Immature natural killer cell (primary cell): ENCODE measurements around the gene CHI3L1. TPM values are rescaled to one million over a fixed set of nuclear protein-coding genes. Genes with fewer than 3 reads are reported as not detected.

Experiments
- DNase-seq, 3 donors: peaks; one replicate each; pipeline ENCODE4 v3.0.0; 2022; ENCODE audit warnings: mixed read lengths in 1 of 3
- H3K27ac Mint-ChIP-seq, 6 donors: one replicate each; pipeline ENCODE4 v1.8.0; 2020; ENCODE audit warnings: mixed read lengths in 6 of 6, mild to moderate bottlenecking in 5 of 6, inconsistent platforms in 4 of 6, moderate library complexity in 3 of 6
- H3K27me3 Mint-ChIP-seq, 3 donors: one replicate each; pipeline ENCODE4 v1.8.0; 2020 to 2021; ENCODE audit warnings: low read depth in 3 of 3, mild to moderate bottlenecking in 3 of 3, mixed read lengths in 3 of 3, moderate library complexity in 3 of 3, inconsistent platforms in 1 of 3
- H3K36me3 Mint-ChIP-seq, 3 donors: one replicate each; pipeline ENCODE4 v1.8.0; 2020; ENCODE audit warnings: mixed read lengths in 3 of 3, inconsistent platforms in 2 of 3, mild to moderate bottlenecking in 2 of 3
- H3K4me1 Mint-ChIP-seq, 2 donors: one replicate each; pipeline ENCODE4 v1.8.0; 2020; ENCODE audit warnings: inconsistent platforms in 2 of 2, mild to moderate bottlenecking in 2 of 2, mixed read lengths in 2 of 2, moderate library complexity in 1 of 2
- H3K4me3 Mint-ChIP-seq, 5 donors: one replicate each; pipeline ENCODE4 v1.8.0; 2020; ENCODE audit warnings: mild to moderate bottlenecking in 5 of 5, mixed read lengths in 5 of 5, inconsistent platforms in 3 of 5, moderate library complexity in 3 of 5
- H3K9me3 Mint-ChIP-seq, 6 donors: one replicate each; pipeline ENCODE4 v1.8.0; 2020; ENCODE audit warnings: mild to moderate bottlenecking in 6 of 6, mixed read lengths in 6 of 6, inconsistent platforms in 4 of 6, moderate library complexity in 3 of 6
- polyA plus RNA-seq, 3 donors: library from polyadenylated mRNA; unstranded; fragments of 300-500 nt; fragmentation: Illumina TruSeq; gene quantifications; one replicate each; pipeline ENCODE4 v1.2.3, GENCODE V29; 2021

The CHI3L1 gene
- polyA plus RNA-seq, 3 donors from 2014 or later, result not detected

GRCh38 chr1:203143641-203144040 lies 42.9 kb downstream of the CHI3L1 start:
- no peak for DNase-seq
- no peaks in the 10 kb centered on the region for H3K27me3 Mint-ChIP-seq
- no peak overlapping the region for H3K27ac Mint-ChIP-seq
- H3K4me3 Mint-ChIP-seq, result no peak overlapping the region
- H3K9me3 Mint-ChIP-seq, result peaks cover 0 to 2% (median 0%) of the 10 kb centered on the region in 6 donors
- H3K4me1 Mint-ChIP-seq, result no peaks in the 10 kb centered on the region
- no peaks in the 10 kb centered on the region for H3K36me3 Mint-ChIP-seq

- H3K4me1 Mint-ChIP-seq, result no peaks in the 10 kb centered on the region
- no peak overlapping the region for H3K4me3 Mint-ChIP-seq
- H3K27me3 Mint-ChIP-seq, result no peaks in the 10 kb centered on the region
- peaks cover 0 to 2% (median 0%) of the 10 kb centered on the region in 6 donors for H3K9me3 Mint-ChIP-seq
- DNase-seq, result no peak
- H3K36me3 Mint-ChIP-seq, result no peaks in the 10 kb centered on the region
- no peak overlapping the region for H3K27ac Mint-ChIP-seq
Measured at GRCh38 chr1:203142684-203143408, 43.7 kb downstream of the CHI3L1 start.

- no peak overlapping the region for H3K27ac Mint-ChIP-seq
- no peaks in the 10 kb centered on the region for H3K27me3 Mint-ChIP-seq
- H3K4me3 Mint-ChIP-seq, result no peak overlapping the region
- H3K9me3 Mint-ChIP-seq, result peaks cover 0 to under 1% (median 0%) of the 10 kb centered on the region in 6 donors
- no peak for DNase-seq
- no peaks in the 10 kb centered on the region for H3K36me3 Mint-ChIP-seq
- H3K4me1 Mint-ChIP-seq, result no peaks in the 10 kb centered on the region
Measured at GRCh38 chr1:203142124-203142523, 44.4 kb downstream of the CHI3L1 start.

- Mint-ChIP-seq H3K9me3 (no peaks in the 10 kb centered on the region), H3K27me3 (peaks cover 0 to 3% (median 0%) of the 10 kb centered on the region in 3 donors), H3K4me3 (no peak overlapping the region), H3K27ac (no peak overlapping the region), H3K4me1 (peaks cover 3 to 6% of the 10 kb centered on the region in 2 donors), H3K36me3 (no peaks in the 10 kb centered on the region)
- DNase-seq, result no peak
Measured at GRCh38 chr1:203140743-203141520, 45.6 kb downstream of the CHI3L1 start.

GRCh38 chr1:203139976-203140475 lies 46.5 kb downstream of the CHI3L1 start:
- Mint-ChIP-seq H3K9me3 (no peaks in the 10 kb centered on the region), H3K4me1 (peaks cover 5 to 10% of the 10 kb centered on the region in 2 donors), H3K36me3 (no peaks in the 10 kb centered on the region), H3K27me3 (peaks cover 0 to 3% (median 0%) of the 10 kb centered on the region in 3 donors), H3K27ac (no peak overlapping the region), H3K4me3 (no peak overlapping the region)
- DNase-seq, result no peak

GRCh38 chr1:203138066-203138465 lies 48.4 kb downstream of the CHI3L1 start:
- H3K4me1 Mint-ChIP-seq, result peaks cover 5 to 10% of the 10 kb centered on the region in 2 donors
- H3K9me3 Mint-ChIP-seq, result no peaks in the 10 kb centered on the region
- no peaks in the 10 kb centered on the region for H3K36me3 Mint-ChIP-seq
- no peak overlapping the region for H3K4me3 Mint-ChIP-seq
- no peak for DNase-seq
- no peak overlapping the region for H3K27ac Mint-ChIP-seq
- peaks cover 0 to 9% (median 2%) of the 10 kb centered on the region in 3 donors for H3K27me3 Mint-ChIP-seq

GRCh38 chr1:203137324-203137723 lies 49.2 kb downstream of the CHI3L1 start:
- no peak for DNase-seq
- Mint-ChIP-seq H3K4me3 (no peak overlapping the region), H3K27me3 (peaks cover 0 to 9% (median 2%) of the 10 kb centered on the region in 3 donors), H3K36me3 (no peaks in the 10 kb centered on the region), H3K27ac (no peak overlapping the region), H3K9me3 (no peaks in the 10 kb centered on the region), H3K4me1 (peaks cover 5 to 10% of the 10 kb centered on the region in 2 donors)

GRCh38 chr1:203136409-203137042 lies 50.0 kb downstream of the CHI3L1 start:
- Mint-ChIP-seq H3K36me3 (no peaks in the 10 kb centered on the region), H3K4me3 (no peak overlapping the region), H3K4me1 (peaks cover 5 to 10% of the 10 kb centered on the region in 2 donors), H3K27ac (no peak overlapping the region), H3K27me3 (peaks cover 0 to 9% (median 2%) of the 10 kb centered on the region in 3 donors), H3K9me3 (no peaks in the 10 kb centered on the region)
- DNase-seq, result no peak

GRCh38 chr1:203135636-203136305 lies 50.7 kb downstream of the CHI3L1 start:
- Mint-ChIP-seq H3K9me3 (no peaks in the 10 kb centered on the region), H3K27ac (no peak overlapping the region), H3K27me3 (peaks cover 0 to 9% (median 2%) of the 10 kb centered on the region in 3 donors), H3K36me3 (no peaks in the 10 kb centered on the region), H3K4me3 (no peak overlapping the region), H3K4me1 (peaks cover 5 to 10% of the 10 kb centered on the region in 2 donors)
- DNase-seq, result no peak

- H3K27me3 Mint-ChIP-seq, result peaks cover 2 to 10% (median 3%) of the 10 kb centered on the region in 3 donors
- no peak overlapping the region for H3K4me3 Mint-ChIP-seq
- H3K4me1 Mint-ChIP-seq, result peaks cover 5 to 10% of the 10 kb centered on the region in 2 donors
- DNase-seq, result no peak
- H3K36me3 Mint-ChIP-seq, result no peaks in the 10 kb centered on the region
- H3K9me3 Mint-ChIP-seq, result no peaks in the 10 kb centered on the region
- H3K27ac Mint-ChIP-seq, result no peak overlapping the region
Measured at GRCh38 chr1:203133970-203134725, 52.4 kb downstream of the CHI3L1 start.

- no peaks in the 10 kb centered on the region for H3K9me3 Mint-ChIP-seq
- H3K27ac Mint-ChIP-seq, result no peak overlapping the region
- no peaks in the 10 kb centered on the region for H3K36me3 Mint-ChIP-seq
- DNase-seq, result no peak
- no peak overlapping the region for H3K4me3 Mint-ChIP-seq
- H3K27me3 Mint-ChIP-seq, result peaks cover 2 to 15% (median 13%) of the 10 kb centered on the region in 3 donors
- H3K4me1 Mint-ChIP-seq, result peaks cover 10% of the 10 kb centered on the region in 2 donors
Measured at GRCh38 chr1:203131548-203132200, 54.8 kb downstream of the CHI3L1 start.

GRCh38 chr1:203130358-203130985 lies 56.0 kb downstream of the CHI3L1 start:
- Mint-ChIP-seq H3K27me3 (peaks cover 5 to 20% (median 15%) of the 10 kb centered on the region in 3 donors), H3K36me3 (no peaks in the 10 kb centered on the region), H3K27ac (no peak overlapping the region), H3K4me1 (peaks cover 0 to 4% of the 10 kb centered on the region in 2 donors), H3K9me3 (no peaks in the 10 kb centered on the region), H3K4me3 (no peak overlapping the region)
- no peak for DNase-seq
